Smooth muscle cell of the pulmonary artery (primary cell): Measurements from ENCODE around the gene LNP1. TPM values are rescaled to one million over a fixed set of nuclear protein-coding genes. Genes with fewer than 3 reads are reported as not detected.

ENCODE experiments used
- total RNA-seq: library from RNA; depleted of rRNA; stranded (reverse); fragments of >200 nt; gene quantifications from 2 replicates; pipeline ENCODE4 v1.2.3, GENCODE V29; 2014

LNP1 gene
- 1.6 and 2.9 TPM in 2 replicates for total RNA-seq

GRCh38 chr3:100400780-100401673, at the start of gene LNP1, which contains the start of gene TOMM70:
TSS of gene LNP1 (plus strand) at chr3:100401539. CDS start at chr3:100429730, 28,191 bp downstream.
TSS of gene TOMM70 (minus strand) at chr3:100401089. CDS start at chr3:100400949, 140 bp downstream.

DNA sequence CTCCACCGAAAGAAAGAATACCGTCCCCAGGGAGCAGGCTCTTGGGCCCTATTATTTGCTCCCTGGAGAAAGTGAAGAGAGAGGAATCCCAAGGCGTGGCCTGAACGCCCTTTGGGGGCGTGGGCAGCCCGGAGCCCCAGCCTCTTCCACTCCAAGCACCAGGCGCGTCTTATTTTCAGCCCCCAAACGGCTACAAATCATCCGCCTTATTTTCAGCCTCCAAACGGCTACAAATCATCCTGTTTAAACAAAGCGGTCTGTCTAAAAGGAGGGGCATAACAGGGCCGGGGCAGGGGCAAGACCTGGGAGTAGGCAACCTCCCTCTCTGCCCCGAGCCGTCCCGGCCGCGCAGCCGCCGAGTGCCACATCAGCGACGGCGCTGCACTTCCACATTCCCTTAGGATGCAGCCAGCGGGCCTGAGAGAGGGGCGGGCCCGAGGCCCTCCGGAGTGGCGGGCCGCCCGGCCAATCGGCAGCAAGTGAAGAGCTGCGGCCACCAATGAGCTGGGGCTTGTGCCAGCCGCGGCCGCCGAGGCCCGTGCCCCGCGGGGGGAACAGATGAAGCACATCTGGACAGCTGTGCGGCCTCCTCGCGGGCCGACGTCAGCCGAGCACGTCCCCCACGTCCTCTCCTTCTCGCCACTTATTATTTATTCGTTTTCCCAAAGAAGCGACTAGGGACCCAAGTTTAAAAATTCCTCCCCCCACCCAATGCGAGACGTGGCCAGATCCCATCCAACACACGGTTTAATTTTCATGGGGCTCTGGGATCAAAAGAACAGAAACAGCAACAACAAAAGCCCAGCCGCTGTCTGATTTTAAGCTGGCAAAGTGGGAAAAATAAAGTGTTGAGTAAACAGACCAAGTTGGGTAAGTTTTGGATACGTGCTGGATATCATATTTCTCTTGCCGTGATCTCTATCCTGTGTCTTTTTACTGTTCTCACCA, 91.0 kb downstream of the LNP1 start, which contains the start of gene TMEM45A:
Gene TMEM45A, plus strand, starts transcription at position 561 of the 948 bp plus-strand sequence. CDS start 62,593 bp downstream, outside the sequence.

Other genes starting within 250 kb of the LNP1 start
- gene TBC1D23, start 140.5 kb upstream of the LNP1 start, total RNA-seq: 57.3 and 76.6 TPM in 2 replicates
- 13.6 and 18.3 TPM in 2 replicates for gene NIT2, start 66.8 kb upstream of the LNP1 start, total RNA-seq
- gene TOMM70, start 450 bp upstream of the LNP1 start, total RNA-seq: 41.0 and 53.2 TPM in 2 replicates
- gene TMEM45A, start 91.1 kb downstream of the LNP1 start, total RNA-seq: 92.2 and 160 TPM in 2 replicates
- gene ADGRG7, start 208.1 kb downstream of the LNP1 start, total RNA-seq: 0.07 TPM in 1 of 2 replicates, not detected in the other